T-helper 2 cell treated with Interferon-gamma antibody and Interleukin-4, amounts not matched to agents 5 μg/mL and 100 μg/mL, for 36 hours (primary cell): ENCODE measurements around the gene KNDC1.

Experiments
- DNase-seq: peaks from one replicate; pipeline ENCODE4 v3.0.0; 2021; ENCODE audit warnings: low spot score
- H3K27ac Mint-ChIP-seq: one replicate; pipeline ENCODE4 v1.8.0; 2021; ENCODE audit warnings: mild to moderate bottlenecking, mixed read lengths
- H3K27me3 Mint-ChIP-seq: one replicate; pipeline ENCODE4 v1.8.0; 2021; ENCODE audit warnings: low read depth, mixed read lengths
- H3K36me3 Mint-ChIP-seq: one replicate; pipeline ENCODE4 v1.8.0; 2021; ENCODE audit warnings: low read depth, mixed read lengths
- H3K4me1 Mint-ChIP-seq: one replicate; pipeline ENCODE4 v1.8.0; 2021; ENCODE audit warnings: low read depth, mixed read lengths
- H3K4me3 Mint-ChIP-seq: one replicate; pipeline ENCODE4 v1.8.0; 2022; ENCODE audit warnings: mild to moderate bottlenecking, moderate library complexity, mixed read lengths
- H3K9me3 Mint-ChIP-seq: one replicate; pipeline ENCODE4 v1.8.0; 2021; ENCODE audit warnings: mixed read lengths

Gene KNDC1

GRCh38 chr10:133117688-133118071 lies 42.3 kb upstream of the KNDC1 start:
- Mint-ChIP-seq H3K9me3 (peaks cover 11% of the 10 kb centered on the region), H3K36me3 (no peaks in the 10 kb centered on the region), H3K27ac (no peak overlapping the region), H3K4me1 (no peaks in the 10 kb centered on the region), H3K27me3 (no peaks in the 10 kb centered on the region), H3K4me3 (no peak overlapping the region)
- no peak for DNase-seq

GRCh38 chr10:133121479-133121878 lies 38.5 kb upstream of the KNDC1 start:
- Mint-ChIP-seq H3K9me3 (peaks cover 11% of the 10 kb centered on the region), H3K27me3 (peaks cover 4% of the 10 kb centered on the region), H3K27ac (no peak overlapping the region), H3K4me1 (no peaks in the 10 kb centered on the region), H3K4me3 (no peak overlapping the region), H3K36me3 (no peaks in the 10 kb centered on the region)
- DNase-seq = no peak

DNA sequence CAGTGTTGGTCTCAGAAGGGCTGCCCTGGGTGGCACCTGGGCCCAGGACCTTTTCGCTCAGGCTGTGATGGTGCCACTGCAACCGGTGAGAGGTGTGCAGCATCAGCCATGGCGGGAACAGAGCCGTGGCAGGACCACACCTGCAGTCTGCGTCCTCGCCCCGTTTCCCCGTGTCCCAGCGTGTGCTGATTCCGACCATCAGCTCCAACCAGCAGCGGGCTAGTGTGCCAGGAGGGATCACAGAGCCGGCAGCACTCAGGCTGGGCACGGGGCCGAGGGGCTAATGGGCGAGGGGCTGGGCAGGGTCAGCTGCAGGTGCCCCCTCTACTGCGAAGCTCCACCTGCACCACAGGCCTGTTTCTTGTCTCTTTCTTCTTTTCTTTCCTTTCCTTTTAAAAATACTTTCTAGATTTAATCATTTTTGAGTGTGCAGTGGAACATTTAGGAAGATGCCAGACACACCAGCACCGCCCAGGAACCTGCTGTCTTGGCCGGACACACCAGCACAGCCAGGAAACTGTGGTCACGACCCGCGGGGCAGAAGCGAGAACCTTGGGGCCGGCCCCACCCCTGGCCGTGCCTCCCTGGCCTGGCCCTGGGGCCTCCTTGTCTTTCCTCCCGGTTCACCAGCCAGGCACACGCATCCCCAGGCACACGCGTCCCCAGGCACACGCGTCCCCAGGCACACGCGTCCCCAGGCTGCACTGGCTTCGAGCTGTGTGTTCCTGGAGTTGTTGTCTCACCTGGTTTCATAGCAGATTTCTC lies 37.7 kb upstream of the KNDC1 start:
- H3K27me3 Mint-ChIP-seq = peaks cover 4% of the 10 kb centered on the region
- no peak overlapping the region for H3K27ac Mint-ChIP-seq
- no peak for DNase-seq
- H3K36me3 Mint-ChIP-seq = no peaks in the 10 kb centered on the region
- H3K9me3 Mint-ChIP-seq = peaks cover 11% of the 10 kb centered on the region
- no peaks in the 10 kb centered on the region for H3K4me1 Mint-ChIP-seq
- H3K4me3 Mint-ChIP-seq = no peak overlapping the region

- H3K4me1 Mint-ChIP-seq = no peaks in the 10 kb centered on the region
- no peak overlapping the region for H3K27ac Mint-ChIP-seq
- H3K27me3 Mint-ChIP-seq = peaks cover 4% of the 10 kb centered on the region
- H3K4me3 Mint-ChIP-seq = no peak overlapping the region
- peaks cover 9% of the 10 kb centered on the region for H3K9me3 Mint-ChIP-seq
- DNase-seq = no peak
- H3K36me3 Mint-ChIP-seq = no peaks in the 10 kb centered on the region
These were observed 36.8 kb upstream of the KNDC1 start for GRCh38 chr10:133123050-133123745.

GRCh38 chr10:133123746-133124356 lies 36.2 kb upstream of the KNDC1 start:
- Mint-ChIP-seq H3K4me1 (no peaks in the 10 kb centered on the region), H3K4me3 (no peak overlapping the region), H3K36me3 (no peaks in the 10 kb centered on the region), H3K27ac (no peak overlapping the region), H3K27me3 (peaks cover 4% of the 10 kb centered on the region), H3K9me3 (peaks cover 2% of the 10 kb centered on the region)
- DNase-seq = no peak

GRCh38 chr10:133124357-133125211 lies 35.4 kb upstream of the KNDC1 start:
- DNase-seq = no peak
- no peak overlapping the region for H3K4me3 Mint-ChIP-seq
- no peaks in the 10 kb centered on the region for H3K36me3 Mint-ChIP-seq
- H3K27me3 Mint-ChIP-seq = peaks cover 4% of the 10 kb centered on the region
- no peaks in the 10 kb centered on the region for H3K4me1 Mint-ChIP-seq
- H3K27ac Mint-ChIP-seq = no peak overlapping the region
- H3K9me3 Mint-ChIP-seq = no peaks in the 10 kb centered on the region

- DNase-seq = no peak
- H3K36me3 Mint-ChIP-seq = no peaks in the 10 kb centered on the region
These were observed 34.1 kb upstream of the KNDC1 start for GRCh38 chr10:133125901-133126300.

GRCh38 chr10:133126431-133127290 lies 33.4 kb upstream of the KNDC1 start:
- Mint-ChIP-seq H3K36me3 (no peaks in the 10 kb centered on the region), H3K4me1 (no peaks in the 10 kb centered on the region), H3K27me3 (peaks cover 4% of the 10 kb centered on the region), H3K9me3 (no peaks in the 10 kb centered on the region), H3K4me3 (no peak overlapping the region), H3K27ac (no peak overlapping the region)
- no peak for DNase-seq

More at GRCh38 chr10:133125901-133126300, 34.1 kb upstream of the KNDC1 start:
- no peaks in the 10 kb centered on the region for H3K4me1 Mint-ChIP-seq
- H3K27me3 Mint-ChIP-seq = peaks cover 4% of the 10 kb centered on the region
- H3K27ac Mint-ChIP-seq = no peak overlapping the region
- H3K4me3 Mint-ChIP-seq = no peak overlapping the region
- H3K9me3 Mint-ChIP-seq = no peaks in the 10 kb centered on the region

DNA sequence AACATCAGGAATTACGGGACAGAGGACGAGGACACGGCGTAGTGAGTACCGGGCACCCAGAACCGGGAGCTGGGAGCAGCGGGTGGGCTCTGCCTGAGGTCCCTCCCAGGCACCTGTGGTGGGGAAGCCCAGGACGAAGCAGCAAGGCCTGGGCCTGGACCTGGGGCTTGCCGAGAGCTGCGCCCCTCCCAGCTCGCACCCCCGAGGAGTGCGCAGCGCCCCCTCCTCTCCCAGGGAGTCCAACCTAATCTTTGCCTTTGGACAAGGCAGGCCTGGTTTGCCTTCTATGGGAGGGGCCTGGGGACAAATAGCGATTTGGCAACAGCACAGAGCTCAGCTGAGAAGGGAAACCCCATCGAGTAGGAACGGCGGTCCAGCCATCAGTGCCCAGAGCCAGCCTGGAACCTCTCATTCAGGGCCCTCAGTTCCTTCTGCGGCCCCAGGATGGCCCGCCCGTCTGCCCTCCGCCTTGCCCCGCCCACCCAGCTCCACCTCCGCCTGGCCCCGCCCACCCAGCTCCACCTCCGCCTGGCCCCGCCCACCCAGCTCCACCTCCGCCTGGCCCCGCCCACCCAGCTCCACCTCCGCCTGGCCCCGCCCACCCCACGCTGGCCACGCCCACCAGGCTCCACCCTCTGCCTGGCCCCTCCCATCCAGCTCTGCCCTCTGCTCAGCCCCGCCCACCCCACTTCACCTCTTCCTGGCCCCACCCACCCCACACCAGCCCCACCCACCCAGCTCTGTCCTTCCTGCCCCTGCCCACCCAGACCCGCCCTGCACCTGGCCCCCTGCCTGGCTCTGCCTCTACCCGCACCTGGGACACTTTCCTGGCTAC lies 32.5 kb upstream of the KNDC1 start:
- DNase-seq = no peak
- Mint-ChIP-seq H3K27me3 (peaks cover 4% of the 10 kb centered on the region), H3K27ac (no peak overlapping the region), H3K4me3 (no peak overlapping the region), H3K36me3 (no peaks in the 10 kb centered on the region), H3K4me1 (no peaks in the 10 kb centered on the region), H3K9me3 (no peaks in the 10 kb centered on the region)

GRCh38 chr10:133128126-133129070 lies 31.6 kb upstream of the KNDC1 start:
- peaks cover 4% of the 10 kb centered on the region for H3K27me3 Mint-ChIP-seq
- H3K27ac Mint-ChIP-seq = no peak overlapping the region
- DNase-seq = no peak
- no peaks in the 10 kb centered on the region for H3K36me3 Mint-ChIP-seq
- H3K4me1 Mint-ChIP-seq = no peaks in the 10 kb centered on the region
- no peaks in the 10 kb centered on the region for H3K9me3 Mint-ChIP-seq
- H3K4me3 Mint-ChIP-seq = no peak overlapping the region

DNA sequence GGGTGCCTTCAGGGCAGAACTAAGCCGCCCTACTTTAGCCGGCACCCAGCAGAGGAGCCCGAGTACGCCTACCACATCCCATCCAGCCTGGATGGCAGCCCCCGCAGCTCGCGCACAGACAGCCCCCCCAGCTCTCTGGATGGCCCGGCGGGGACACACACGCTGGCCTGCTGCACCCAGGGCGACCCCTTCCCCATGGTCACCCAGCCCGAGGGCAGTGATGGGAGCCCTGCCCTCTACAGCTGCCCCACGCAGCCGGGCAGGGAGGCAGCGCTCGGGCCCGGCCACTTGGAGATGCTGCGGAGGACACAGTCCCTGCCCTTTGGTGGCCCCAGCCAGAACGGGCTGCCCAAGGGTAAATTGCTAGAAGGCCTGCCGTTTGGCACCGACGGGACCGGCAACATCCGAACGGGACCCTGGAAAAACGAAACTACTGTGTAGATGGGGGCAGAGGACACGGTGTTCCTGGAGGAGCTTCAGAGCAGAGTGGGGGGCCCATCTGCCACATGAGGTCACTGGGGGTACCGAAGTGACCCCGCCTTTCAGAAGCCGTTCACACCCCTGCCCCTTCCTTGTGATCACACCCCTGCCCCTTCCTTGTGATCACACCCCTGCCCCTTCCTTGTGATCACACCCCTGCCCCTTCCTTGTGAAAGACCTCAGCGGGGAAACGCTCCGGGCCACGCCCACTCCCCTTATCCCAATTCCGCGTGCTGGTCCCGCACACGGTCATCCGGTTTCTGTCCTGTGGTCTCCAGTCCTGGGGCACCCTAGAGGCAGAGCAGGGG lies 30.8 kb upstream of the KNDC1 start:
- Mint-ChIP-seq H3K9me3 (no peaks in the 10 kb centered on the region), H3K4me3 (no peak overlapping the region), H3K27me3 (peaks cover 4% of the 10 kb centered on the region), H3K36me3 (no peaks in the 10 kb centered on the region), H3K4me1 (no peaks in the 10 kb centered on the region), H3K27ac (no peak overlapping the region)
- DNase-seq = no peak
